Measurements from ENCODE around the gene EPHA3. TPM values are rescaled to one million over a fixed set of nuclear protein-coding genes. Genes with fewer than 3 reads are reported as not detected.

Gene EPHA3
- total and polyA plus RNA-seq, 2 donors from 2014 or later: 0.19 to 6.5 TPM

- H3K4me3 ChIP-seq (ENCODE audit: low read length in 3 of 3): no peak overlapping the region
- intact Hi-C loops (cut with DNase I): no loop called here
- no peaks in the 10 kb centered on the region for H3K36me3 ChIP-seq (ENCODE audit: control insufficient read depth in 2 of 3, insufficient read depth in 3 of 3, low read length in 3 of 3)
- no peak overlapping the region for H3K9ac ChIP-seq (ENCODE audit: low read length in 3 of 3)
- no peaks in the 10 kb centered on the region for H3K9me3 ChIP-seq (ENCODE audit: control insufficient read depth in 2 of 3, insufficient read depth in 1 of 3, low read length in 3 of 3)
- no peaks in the 10 kb centered on the region for H3K4me1 ChIP-seq (ENCODE audit: control insufficient read depth in 2 of 3, insufficient read depth in 2 of 3, low read depth in 1 of 3, low read length in 3 of 3)
- no peak for FAIRE-seq
- H3K27me3 ChIP-seq (ENCODE audit: control insufficient read depth, insufficient read depth, low read length): no peaks in the 10 kb centered on the region
- no peak for TF ChIP-seq CTCF (IDR thresholded peaks at IDR 0.05; ENCODE audit: borderline replicate concordance, extremely low read depth, insufficient read depth)
- DNase-seq: peak in 2 of 5 donors; percentile 4 to 17
- no peak overlapping the region for H3K27ac ChIP-seq (ENCODE audit: low read depth in 2 of 2, low read length in 2 of 2)
These were observed 72.9 kb downstream of the EPHA3 start for GRCh38 chr3:89180334-89180733.

GRCh38 chr3:89182056-89182455, 74.6 kb downstream of the EPHA3 start:
- DNase-seq: no peak
- Histone ChIP-seq H3K4me3 (ENCODE audit: low read length in 3 of 3) (no peak overlapping the region), H3K27me3 (ENCODE audit: control insufficient read depth, insufficient read depth, low read length) (no peaks in the 10 kb centered on the region), H3K36me3 (ENCODE audit: control insufficient read depth in 2 of 3, insufficient read depth in 3 of 3, low read length in 3 of 3) (no peaks in the 10 kb centered on the region), H3K9me3 (ENCODE audit: control insufficient read depth in 2 of 3, insufficient read depth in 1 of 3, low read length in 3 of 3) (no peaks in the 10 kb centered on the region), H3K9ac (ENCODE audit: low read length in 3 of 3) (no peak overlapping the region), H3K27ac (ENCODE audit: low read depth in 2 of 2, low read length in 2 of 2) (no peak overlapping the region), H3K4me1 (ENCODE audit: control insufficient read depth in 2 of 3, insufficient read depth in 2 of 3, low read depth in 1 of 3, low read length in 3 of 3) (no peaks in the 10 kb centered on the region)
- intact Hi-C loops (cut with DNase I): no loop called here
- FAIRE-seq: no peak
- TF ChIP-seq CTCF (IDR thresholded peaks at IDR 0.05; ENCODE audit: borderline replicate concordance, extremely low read depth, insufficient read depth): no peak

GRCh38 chr3:89184151-89184995, 77.0 kb downstream of the EPHA3 start:
- Histone ChIP-seq H3K9ac (ENCODE audit: low read length in 3 of 3) (no peak overlapping the region), H3K4me3 (ENCODE audit: low read length in 3 of 3) (no peak overlapping the region), H3K27me3 (ENCODE audit: control insufficient read depth, insufficient read depth, low read length) (no peaks in the 10 kb centered on the region), H3K36me3 (ENCODE audit: control insufficient read depth in 2 of 3, insufficient read depth in 3 of 3, low read length in 3 of 3) (no peaks in the 10 kb centered on the region), H3K4me1 (ENCODE audit: control insufficient read depth in 2 of 3, insufficient read depth in 2 of 3, low read depth in 1 of 3, low read length in 3 of 3) (no peaks in the 10 kb centered on the region), H3K27ac (ENCODE audit: low read depth in 2 of 2, low read length in 2 of 2) (no peak overlapping the region), H3K9me3 (ENCODE audit: control insufficient read depth in 2 of 3, insufficient read depth in 1 of 3, low read length in 3 of 3) (no peaks in the 10 kb centered on the region)
- intact Hi-C loops (cut with DNase I): no loop called here
- no peak for TF ChIP-seq CTCF (IDR thresholded peaks at IDR 0.05; ENCODE audit: borderline replicate concordance, extremely low read depth, insufficient read depth)
- no peak for DNase-seq
- no peak for FAIRE-seq

All from kidney (tissue), 14 donors.